H9 (cell line): Measurements from ENCODE around the gene FAM3C. TPM values are rescaled to one million over a fixed set of nuclear protein-coding genes. Genes with fewer than 3 reads are reported as not detected.

Experiments
- DNase-seq: peaks from one replicate; pipeline ENCODE4 v3.0.0-alpha.2; 2017
- H2AFZ ChIP-seq: one replicate; pipeline ENCODE4 v1.6.1; 2013; ENCODE audit warnings: mild to moderate bottlenecking, low read length, control low read depth, moderate library complexity
- H2AK5ac ChIP-seq: 2 replicates; pipeline ENCODE4 v1.6.1; 2013; ENCODE audit warnings: low read length, control low read depth, mixed read lengths; ENCODE audit not compliant: insufficient read length
- H2BK120ac ChIP-seq: one replicate; pipeline ENCODE4 v1.6.1; 2013; ENCODE audit warnings: low read depth, mild to moderate bottlenecking, low read length, control low read depth, inconsistent platforms; ENCODE audit not compliant: poor library complexity, severe bottlenecking
- H2BK12ac ChIP-seq: 2 replicates; pipeline ENCODE4 v1.6.1; 2013; ENCODE audit warnings: low read length, control low read depth, mixed read lengths, low read depth; ENCODE audit not compliant: insufficient read length
- H2BK15ac ChIP-seq: 2 replicates; pipeline ENCODE4 v1.6.1; 2013; ENCODE audit warnings: low read depth, low read length, control low read depth
- H2BK20ac ChIP-seq: one replicate; pipeline ENCODE4 v1.6.1; 2013; ENCODE audit warnings: low read depth, mild to moderate bottlenecking, low read length, control low read depth, inconsistent platforms; ENCODE audit not compliant: poor library complexity, severe bottlenecking
- H2BK5ac ChIP-seq: 2 replicates; pipeline ENCODE4 v1.6.1; 2013; ENCODE audit warnings: low read length, control low read depth, mixed read lengths; ENCODE audit not compliant: insufficient read length
- H3K14ac ChIP-seq: 2 replicates; pipeline ENCODE4 v1.6.1; 2013; ENCODE audit warnings: low read length, control low read depth; ENCODE audit not compliant: insufficient read depth
- H3K18ac ChIP-seq: 2 replicates; pipeline ENCODE4 v1.6.1; 2013; ENCODE audit warnings: low read depth, mild to moderate bottlenecking, mixed read lengths, low read length, control low read depth; ENCODE audit not compliant: insufficient read length
- H3K23ac ChIP-seq: 2 replicates; pipeline ENCODE4 v1.6.1; 2013; ENCODE audit warnings: low read length, control low read depth, mixed read lengths, low read depth; ENCODE audit not compliant: insufficient read length
- H3K23me2 ChIP-seq: 2 replicates; pipeline ENCODE4 v1.6.1; 2013; ENCODE audit warnings: low read depth, mild to moderate bottlenecking, mixed read lengths, low read length, control low read depth; ENCODE audit not compliant: insufficient read length, poor library complexity, severe bottlenecking
- H3K27ac ChIP-seq: 2 replicates; pipeline ENCODE4 v1.5.1; 2013; ENCODE audit warnings: low read length, control low read depth, mixed read lengths, low read depth; ENCODE audit not compliant: insufficient read length
- H3K27me3 ChIP-seq: 2 replicates; pipeline ENCODE4 v1.6.1; 2013; ENCODE audit warnings: low read length, control low read depth, inconsistent platforms; ENCODE audit not compliant: insufficient read depth
- H3K4ac ChIP-seq: 2 replicates; pipeline ENCODE4 v1.6.1; 2013; ENCODE audit warnings: low read depth, mild to moderate bottlenecking, control low read depth, inconsistent platforms, low read length, moderate library complexity
- H3K4me1 ChIP-seq: 2 replicates; pipeline ENCODE4 v1.6.1; 2013; ENCODE audit warnings: low read length, control low read depth, inconsistent platforms; ENCODE audit not compliant: insufficient read depth
- H3K4me2 ChIP-seq: 2 replicates; pipeline ENCODE4 v1.6.1; 2013; ENCODE audit warnings: low read length, control low read depth, mixed read lengths; ENCODE audit not compliant: insufficient read length, insufficient read depth
- H3K56ac ChIP-seq: 2 replicates; pipeline ENCODE4 v1.6.1; 2013; ENCODE audit warnings: low read depth, mild to moderate bottlenecking, mixed read lengths, low read length, control low read depth; ENCODE audit not compliant: insufficient read length
- H3K79me1 ChIP-seq: 2 replicates; pipeline ENCODE4 v1.6.1; 2013; ENCODE audit warnings: low read depth, mild to moderate bottlenecking, moderate library complexity, low read length, control low read depth, inconsistent platforms; ENCODE audit not compliant: insufficient read depth, poor library complexity, severe bottlenecking
- H3K79me2 ChIP-seq: 2 replicates; pipeline ENCODE4 v1.6.1; 2013; ENCODE audit warnings: low read length, control low read depth, inconsistent platforms; ENCODE audit not compliant: insufficient read depth
- H3K9ac ChIP-seq: 2 replicates; pipeline ENCODE4 v1.6.1; 2013; ENCODE audit warnings: low read length, control low read depth, mixed read lengths; ENCODE audit not compliant: insufficient read length; ENCODE audit errors: extremely low read depth
- H3K9me3 ChIP-seq: one replicate; pipeline ENCODE4 v1.6.1; 2013; ENCODE audit warnings: low read depth, low read length, inconsistent platforms; ENCODE audit not compliant: control insufficient read depth
- H3T11ph ChIP-seq: one replicate; pipeline ENCODE4 v1.6.1; 2013; ENCODE audit warnings: mild to moderate bottlenecking, low read length, control low read depth, inconsistent platforms
- H4K20me1 ChIP-seq: one replicate; pipeline ENCODE4 v1.6.1; 2013; ENCODE audit not compliant: control insufficient read depth, insufficient read length, insufficient read depth
- H4K5ac ChIP-seq: 2 replicates; pipeline ENCODE4 v1.6.1; 2013; ENCODE audit warnings: low read depth, mild to moderate bottlenecking, mixed read lengths, low read length, control low read depth; ENCODE audit not compliant: insufficient read length
- H4K8ac ChIP-seq: replicated peaks from 2 replicates; pipeline ENCODE4 v1.6.1; 2013; ENCODE audit warnings: low read length, control low read depth, mixed read lengths, low read depth; ENCODE audit not compliant: insufficient read length
- H4K91ac ChIP-seq: 2 replicates; pipeline ENCODE4 v1.6.1; 2013; ENCODE audit warnings: low read depth, mild to moderate bottlenecking, moderate library complexity, mixed read lengths, low read length, control low read depth; ENCODE audit not compliant: insufficient read length
- H3K27ac Mint-ChIP-seq, 3 experiments: 2 replicates in 2 of 3; 3 replicates in 1 of 3; pipeline ENCODE4 v1.8.0; 2020 to 2021; ENCODE audit warnings: mixed read lengths in 3 of 3, mild to moderate bottlenecking in 1 of 3, moderate library complexity in 1 of 3
- H3K27me3 Mint-ChIP-seq: 2 replicates; pipeline ENCODE4 v1.8.0; 2021; ENCODE audit warnings: low read depth, mild to moderate bottlenecking, moderate library complexity, mixed read lengths
- H3K36me3 Mint-ChIP-seq, 3 experiments: 2 replicates in 2 of 3; 3 replicates in 1 of 3; pipeline ENCODE4 v1.8.0; 2020 to 2021; ENCODE audit warnings: low read depth in 3 of 3, mixed read lengths in 3 of 3; ENCODE audit not compliant: insufficient read depth in 1 of 3
- H3K4me1 Mint-ChIP-seq, 2 experiments: 2 replicates each; pipeline ENCODE4 v1.8.0; 2020; ENCODE audit warnings: mixed read lengths in 2 of 2
- H3K4me3 Mint-ChIP-seq, 2 experiments: 2 replicates in 1 of 2; 3 replicates in 1 of 2; pipeline ENCODE4 v1.8.0; 2020 to 2021; ENCODE audit warnings: mild to moderate bottlenecking in 2 of 2, mixed read lengths in 2 of 2, moderate library complexity in 1 of 2
- H3K9me3 Mint-ChIP-seq, 2 experiments: 2 replicates in 1 of 2; 3 replicates in 1 of 2; pipeline ENCODE4 v1.8.0; 2020; ENCODE audit warnings: mild to moderate bottlenecking in 2 of 2, mixed read lengths in 2 of 2, moderate library complexity in 1 of 2
- WGBS: extraction: QIAGEN DNeasy Blood & Tissue Kit; methylation state at CpG from one replicate; pipeline ENCODE4 v1.1.7; 2013; ENCODE audit warnings: missing lambda C conversion rate, low lambda C conversion rate, mixed read lengths; ENCODE audit not compliant: insufficient read length; ENCODE audit errors: extremely low coverage; 5-methylcytosine and 5-hydroxymethylcytosine counted together
- total RNA-seq: library from RNA; stranded (reverse); gene quantifications from 2 replicates; pipeline ENCODE4 v1.2.1, GENCODE V29; 2021
- TF ChIP-seq, protein P1 (sequence below): fragments of 200-600 bp; sonication (generic); conservative IDR thresholded peaks from 3 replicates; pipeline ENCODE4 v1.8.0; 2021; ENCODE audit warnings: antibody characterized with exemption, mild to moderate bottlenecking

The FAM3C gene
- total RNA-seq, 1 experiment from 2014 or later = 64.5 TPM

- no CpG with 5 or more reads among the region's 9 CpGs for WGBS
Observed at GRCh38 chr7:121301446-121302213, 94.5 kb downstream of the FAM3C start.

More at GRCh38 chr7:121301446-121302213, 94.5 kb downstream of the FAM3C start:
- Mint-ChIP-seq H3K9me3 (no peaks in the 10 kb centered on the region), H3K36me3 (no peaks in the 10 kb centered on the region), H3K4me1 (peaks cover 5% of the 10 kb centered on the region in 2 experiments), H3K27ac (no peak overlapping the region), H3K4me3 (no peak overlapping the region), H3K27me3 (no peaks in the 10 kb centered on the region)
- Histone ChIP-seq H3K79me1 (no peaks in the 10 kb centered on the region), H2AK5ac (no peak overlapping the region), H2AFZ (no peak overlapping the region), H3K79me2 (no peaks in the 10 kb centered on the region), H3K56ac (no peak overlapping the region), H2BK20ac (no peak overlapping the region), H4K5ac (no peak overlapping the region), H4K8ac (no peak overlapping the region), H3T11ph (no peak overlapping the region), H3K27ac (no peak overlapping the region), H3K27me3 (no peaks in the 10 kb centered on the region), H4K20me1 (no peaks in the 10 kb centered on the region), H3K9ac (no peak overlapping the region), H3K9me3 (no peaks in the 10 kb centered on the region), H3K14ac (no peak overlapping the region), H2BK15ac (no peak overlapping the region), H3K23me2 (no peaks in the 10 kb centered on the region), H3K4ac (no peak overlapping the region), H2BK120ac (no peak overlapping the region), H3K4me1 (no peaks in the 10 kb centered on the region), H3K23ac (no peak overlapping the region), H3K4me2 (no peak overlapping the region), H2BK5ac (no peak overlapping the region), H2BK12ac (no peak overlapping the region), H4K91ac (no peak overlapping the region), H3K18ac (no peak overlapping the region)
- TF ChIP-seq, protein P1, sequence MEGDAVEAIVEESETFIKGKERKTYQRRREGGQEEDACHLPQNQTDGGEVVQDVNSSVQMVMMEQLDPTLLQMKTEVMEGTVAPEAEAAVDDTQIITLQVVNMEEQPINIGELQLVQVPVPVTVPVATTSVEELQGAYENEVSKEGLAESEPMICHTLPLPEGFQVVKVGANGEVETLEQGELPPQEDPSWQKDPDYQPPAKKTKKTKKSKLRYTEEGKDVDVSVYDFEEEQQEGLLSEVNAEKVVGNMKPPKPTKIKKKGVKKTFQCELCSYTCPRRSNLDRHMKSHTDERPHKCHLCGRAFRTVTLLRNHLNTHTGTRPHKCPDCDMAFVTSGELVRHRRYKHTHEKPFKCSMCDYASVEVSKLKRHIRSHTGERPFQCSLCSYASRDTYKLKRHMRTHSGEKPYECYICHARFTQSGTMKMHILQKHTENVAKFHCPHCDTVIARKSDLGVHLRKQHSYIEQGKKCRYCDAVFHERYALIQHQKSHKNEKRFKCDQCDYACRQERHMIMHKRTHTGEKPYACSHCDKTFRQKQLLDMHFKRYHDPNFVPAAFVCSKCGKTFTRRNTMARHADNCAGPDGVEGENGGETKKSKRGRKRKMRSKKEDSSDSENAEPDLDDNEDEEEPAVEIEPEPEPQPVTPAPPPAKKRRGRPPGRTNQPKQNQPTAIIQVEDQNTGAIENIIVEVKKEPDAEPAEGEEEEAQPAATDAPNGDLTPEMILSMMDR = no peak
- no peak for DNase-seq
